Activated CD8-positive, alpha-beta memory T cell treated with anti-CD3 and anti-CD28 coated beads, Interleukin-2, amount 50 U/mL, for 4 hours (primary cell): Measurements from ENCODE around the gene TWIST1.

Experiments used
- DNase-seq: peaks from one replicate; pipeline ENCODE4 v3.0.0-alpha.2; 2020

Gene TWIST1

DNA sequence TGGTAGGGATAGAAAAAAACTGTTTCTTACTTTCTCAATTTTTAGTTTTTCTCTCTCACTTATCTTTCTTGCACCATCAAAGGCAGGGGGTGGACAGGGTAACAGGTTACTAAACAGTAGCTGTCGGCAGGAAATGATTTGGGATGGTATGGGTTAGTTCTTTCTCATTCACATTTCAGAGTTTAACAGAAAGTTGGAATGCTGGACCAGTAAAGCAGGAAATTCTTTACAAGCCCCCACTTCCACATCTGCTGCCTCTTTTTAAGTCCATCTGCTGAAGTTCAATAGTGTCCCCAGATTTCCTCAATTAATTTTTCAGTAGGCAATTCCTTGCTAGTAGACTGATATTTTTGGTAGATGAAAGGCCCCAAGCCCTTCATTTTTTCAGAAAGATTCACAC lies 23.3 kb downstream of the TWIST1 start:
- no peak for DNase-seq

DNA sequence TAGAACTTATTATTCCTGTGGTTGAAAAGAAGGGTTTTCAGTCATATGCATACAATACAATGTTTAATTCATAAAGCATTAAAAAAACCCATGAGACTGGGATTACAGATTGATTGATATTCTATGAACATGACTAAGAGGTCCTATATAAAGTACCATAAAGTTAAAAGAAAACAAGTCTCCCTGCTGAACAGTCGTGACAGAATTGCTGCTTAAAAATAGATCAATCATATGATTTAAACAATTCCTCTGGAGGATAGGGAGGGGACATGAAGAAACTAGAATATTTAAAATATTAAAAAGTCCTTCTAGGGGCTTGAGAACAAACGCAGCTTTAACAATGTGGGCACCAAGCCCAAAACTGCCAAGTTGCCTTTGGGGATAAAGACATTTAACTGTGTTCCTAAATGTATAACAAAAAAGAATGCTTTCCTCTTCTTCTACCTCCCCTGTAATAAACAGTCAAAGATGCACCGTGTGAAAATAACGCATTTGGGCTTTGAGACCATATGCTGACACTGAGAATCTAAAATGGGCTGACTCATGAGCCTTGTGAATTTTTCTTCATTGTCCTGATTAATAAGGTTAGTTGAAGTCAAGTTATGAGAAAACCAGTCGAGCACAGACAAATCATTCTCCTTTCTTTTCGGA lies 25.8 kb downstream of the TWIST1 start:
- no peak for DNase-seq

DNA sequence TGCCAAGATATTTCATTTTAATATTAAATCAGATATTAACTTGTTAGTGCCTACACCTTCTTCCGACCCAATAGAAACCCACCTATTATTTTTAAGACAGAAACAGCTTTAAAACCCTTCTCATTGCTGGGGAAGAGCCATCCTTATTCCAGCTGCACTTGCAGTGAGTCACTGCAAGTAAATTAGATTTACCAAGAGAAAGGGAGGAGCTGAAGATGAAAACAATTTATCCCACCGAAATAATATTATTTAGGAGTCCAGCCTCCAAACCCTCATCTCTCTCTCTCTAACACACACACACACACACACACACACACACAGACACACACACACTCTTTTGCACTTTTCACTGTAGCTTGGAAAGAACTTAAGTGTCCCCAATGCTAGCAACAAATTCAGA lies 26.9 kb downstream of the TWIST1 start:
- DNase-seq = no peak

GRCh38 chr7:19089797-19090196 lies 27.6 kb downstream of the TWIST1 start:
- DNase-seq = no peak

DNA sequence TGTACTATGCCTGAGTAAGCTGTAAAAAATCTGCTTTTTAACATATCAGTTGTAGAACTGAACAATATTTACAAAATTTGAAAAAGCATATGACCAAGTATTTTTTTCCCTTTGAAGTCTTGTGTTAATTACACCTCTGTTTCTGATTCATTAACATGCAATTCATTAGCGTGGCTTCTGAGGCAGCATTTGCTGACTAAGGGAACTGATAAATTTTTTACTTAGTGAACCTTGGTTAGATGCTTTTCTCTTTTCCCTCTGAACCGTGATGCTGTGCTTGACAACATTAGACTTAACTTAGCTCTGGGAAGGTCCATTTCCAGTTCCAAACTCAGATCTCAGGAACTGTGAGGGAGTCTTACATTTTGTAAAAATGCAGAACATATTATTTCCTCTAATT lies 28.1 kb downstream of the TWIST1 start:
- no peak for DNase-seq

- DNase-seq = no peak
Measured at GRCh38 chr7:19080093-19080492, 37.3 kb downstream of the TWIST1 start.

GRCh38 chr7:19079066-19079465 lies 38.4 kb downstream of the TWIST1 start:
- DNase-seq = no peak

DNA sequence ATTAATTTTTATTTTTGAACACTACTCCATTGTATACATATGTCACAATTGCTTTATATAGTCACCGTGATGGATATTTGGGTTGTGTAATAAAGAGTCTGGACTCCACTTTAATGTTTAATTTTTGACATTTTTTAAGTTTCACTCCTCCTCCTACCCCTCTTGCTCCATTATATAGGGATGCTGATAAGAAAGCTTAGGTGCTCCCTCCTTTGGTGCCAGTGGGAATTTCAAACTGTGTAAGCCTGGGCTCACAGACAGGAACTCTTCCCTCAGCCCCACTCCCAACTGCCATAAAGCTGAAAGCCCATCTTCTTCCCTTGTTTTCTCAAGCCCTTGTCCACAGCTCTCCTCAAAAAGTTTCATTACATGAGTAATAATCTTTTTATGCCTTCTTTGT lies 47.6 kb downstream of the TWIST1 start:
- DNase-seq = no peak

GRCh38 chr7:19066170-19066569 lies 51.3 kb downstream of the TWIST1 start:
- no peak for DNase-seq
